Large intestine (tissue), 12 donors: Measurements from ENCODE around the gene ALG11. TPM values are rescaled to one million over a fixed set of nuclear protein-coding genes. Genes with fewer than 3 reads are reported as not detected.

Experiments
- DNase-seq, 2 donors: peaks; one replicate each; pipeline versions ENCODE4 v3.0.0 to v3.0.0-alpha.2; 2013
- H3K27ac ChIP-seq: one replicate; pipeline ENCODE4 v1.5.1; 2013; ENCODE audit warnings: low read length
- H3K27me3 ChIP-seq: 2 replicates; pipeline ENCODE4 v1.6.1; 2013; ENCODE audit warnings: low read length; ENCODE audit not compliant: control insufficient read depth, insufficient read depth
- H3K36me3 ChIP-seq: 2 replicates; pipeline ENCODE4 v1.6.1; 2013; ENCODE audit warnings: low read length; ENCODE audit not compliant: control insufficient read depth, insufficient read depth
- H3K4me1 ChIP-seq: one replicate; pipeline ENCODE4 v1.6.1; 2013; ENCODE audit warnings: low read length; ENCODE audit not compliant: control insufficient read depth, insufficient read depth
- H3K4me3 ChIP-seq: one replicate; pipeline ENCODE4 v1.5.1; 2013; ENCODE audit warnings: low read length
- H3K9me3 ChIP-seq: one replicate; pipeline ENCODE4 v1.6.1; 2013; ENCODE audit warnings: mild to moderate bottlenecking, low read depth, low read length, moderate library complexity; ENCODE audit not compliant: control insufficient read depth
- WGBS: methylation state at CpG from one replicate; pipeline ENCODE4 v1.1.5; 2013; ENCODE audit warnings: low lambda C conversion rate; ENCODE audit not compliant: insufficient coverage; 5-methylcytosine and 5-hydroxymethylcytosine counted together
- long read RNA-seq, 11 donors: transcript quantifications; one replicate each; lab custom pipeline, GENCODE V29; 2026
- polyA plus RNA-seq: library from polyadenylated mRNA; unstranded; fragments of 120-200 nt; gene quantifications from one replicate; pipeline ENCODE4 v1.2.1, GENCODE V29; 2013

ALG11 gene
- polyA plus RNA-seq: 27.1 TPM
- long read RNA-seq, donor 1, partial matches to known transcripts: 0 of 5 reads
- long read RNA-seq, donor 1, other reads (novel, unspliced or antisense): 0 of 5 reads
- long read RNA-seq, donor 2, full-length matches to known transcripts: 11 of 28 reads
- long read RNA-seq, donor 2, partial matches to known transcripts: 17 of 28 reads
- long read RNA-seq, donor 2, other reads (novel, unspliced or antisense): 0 of 28 reads
- long read RNA-seq, donor 3: 0 reads
- long read RNA-seq, donor 4, partial matches to known transcripts: 0 of 2 reads
- long read RNA-seq, donor 4, other reads (novel, unspliced or antisense): 0 of 2 reads
- long read RNA-seq, donor 5, transcript ALG11-202 (4 exons, 2,558 nt): major isoform, 7 of 10 reads
- long read RNA-seq, donor 5, partial matches to known transcripts: 0 of 10 reads
- long read RNA-seq, donor 5, other reads (novel, unspliced or antisense): 0 of 10 reads
- long read RNA-seq, donor 6, transcript ALG11-202 (4 exons, 2,558 nt): major isoform, 6 of 8 reads
- long read RNA-seq, donor 6, partial matches to known transcripts: 0 of 8 reads
- long read RNA-seq, donor 6, other reads (novel, unspliced or antisense): 0 of 8 reads
- long read RNA-seq, donor 7, partial matches to known transcripts: 0 of 5 reads
- long read RNA-seq, donor 7, other reads (novel, unspliced or antisense): 0 of 5 reads
- long read RNA-seq, donor 8, transcript ALG11-202 (4 exons, 2,558 nt): major isoform, 6 of 17 reads
- long read RNA-seq, donor 8, partial matches to known transcripts: 8 of 17 reads
- long read RNA-seq, donor 8, other reads (novel, unspliced or antisense): 0 of 17 reads
- long read RNA-seq, donor 9, partial matches to known transcripts: 5 of 9 reads
- long read RNA-seq, donor 9, other reads (novel, unspliced or antisense): 0 of 9 reads
- long read RNA-seq, donor 10, partial matches to known transcripts: 0 of 7 reads
- long read RNA-seq, donor 10, other reads (novel, unspliced or antisense): 0 of 7 reads
- long read RNA-seq, donor 11, full-length matches to known transcripts: 9 of 9 reads
- long read RNA-seq, donor 11, partial matches to known transcripts: 0 of 9 reads
- long read RNA-seq, donor 11, other reads (novel, unspliced or antisense): 0 of 9 reads

- Histone ChIP-seq H3K27ac (peak within 1 kb of the TSS; percentile 74), H3K36me3 (no peaks in the 10 kb centered on the region), H3K9me3 (no peaks in the 10 kb centered on the region), H3K27me3 (no peaks in the 10 kb centered on the region), H3K4me3 (peak within 1 kb of the TSS; percentile 88), H3K4me1 (peaks cover 2% of the 10 kb centered on the region)
- WGBS: no CpG with 5 or more reads among the region's 82 CpGs
- peak; percentile 98 to 99 for DNase-seq
Observed at GRCh38 chr13:52011632-52012511, at the start of gene ALG11. TSS of gene ALG11 (plus strand) at chr13:52012398. CDS start at chr13:52012419, 21 bp downstream.

GRCh38 chr13:51966186-51966585 is 46.0 kb upstream of the ALG11 start:
- H3K27ac ChIP-seq: no peak overlapping the region
- no peaks in the 10 kb centered on the region for H3K9me3 ChIP-seq
- no peaks in the 10 kb centered on the region for H3K27me3 ChIP-seq
- WGBS: 97% methylated on average over 5 of the region's 10 CpGs
- DNase-seq: no peak
- no peak overlapping the region for H3K4me3 ChIP-seq
- H3K36me3 ChIP-seq: peaks cover 39% of the 10 kb centered on the region
- peaks cover 27% of the 10 kb centered on the region for H3K4me1 ChIP-seq

- DNase-seq: no peak
- WGBS: 100% methylated on average over 1 of the region's 8 CpGs
- peaks cover 22% of the 10 kb centered on the region for H3K4me1 ChIP-seq
- no peak overlapping the region for H3K4me3 ChIP-seq
- H3K36me3 ChIP-seq: peaks cover 30% of the 10 kb centered on the region
- no peaks in the 10 kb centered on the region for H3K9me3 ChIP-seq
- H3K27ac ChIP-seq: no peak overlapping the region
- H3K27me3 ChIP-seq: no peaks in the 10 kb centered on the region
Observed at GRCh38 chr13:51967482-51968446, 44.4 kb upstream of the ALG11 start.

- peaks cover 24% of the 10 kb centered on the region for H3K4me1 ChIP-seq
- H3K9me3 ChIP-seq: no peaks in the 10 kb centered on the region
- H3K4me3 ChIP-seq: no peak overlapping the region
- DNase-seq: peak; percentile 26 to 73
- peak overlapping the region; percentile 21 for H3K27ac ChIP-seq
- H3K36me3 ChIP-seq: peaks cover 26% of the 10 kb centered on the region
- WGBS: no CpG with 5 or more reads among the region's 5 CpGs
- no peaks in the 10 kb centered on the region for H3K27me3 ChIP-seq
Observed at GRCh38 chr13:51970349-51970748, 41.8 kb upstream of the ALG11 start.

GRCh38 chr13:51971520-51972426 is 40.4 kb upstream of the ALG11 start:
- peaks cover 24% of the 10 kb centered on the region for H3K4me1 ChIP-seq
- no peak overlapping the region for H3K27ac ChIP-seq
- H3K36me3 ChIP-seq: peaks cover 17% of the 10 kb centered on the region
- 100% methylated on average over 3 of the region's 15 CpGs for whole genome bisulfite sequencing
- no peaks in the 10 kb centered on the region for H3K9me3 ChIP-seq
- no peak overlapping the region for H3K4me3 ChIP-seq
- DNase-seq: peak in 1 of 2 donors; percentile 43
- H3K27me3 ChIP-seq: no peaks in the 10 kb centered on the region

- no peaks in the 10 kb centered on the region for H3K27me3 ChIP-seq
- peaks cover 27% of the 10 kb centered on the region for H3K4me1 ChIP-seq
- H3K27ac ChIP-seq: no peak overlapping the region
- peaks cover 9% of the 10 kb centered on the region for H3K36me3 ChIP-seq
- H3K4me3 ChIP-seq: no peak overlapping the region
- WGBS: no CpG with 5 or more reads among the region's 6 CpGs
- DNase-seq: peak in 1 of 2 donors; percentile 65
- no peaks in the 10 kb centered on the region for H3K9me3 ChIP-seq
Observed at GRCh38 chr13:51974482-51974881, 37.7 kb upstream of the ALG11 start.

GRCh38 chr13:51976423-51976822 is 35.8 kb upstream of the ALG11 start:
- no peak overlapping the region for H3K27ac ChIP-seq
- no peak for DNase-seq
- H3K4me1 ChIP-seq: peaks cover 19% of the 10 kb centered on the region
- no peaks in the 10 kb centered on the region for H3K27me3 ChIP-seq
- H3K9me3 ChIP-seq: no peaks in the 10 kb centered on the region
- WGBS: no CpG with 5 or more reads among the region's 1 CpG
- peaks cover 9% of the 10 kb centered on the region for H3K36me3 ChIP-seq
- no peak overlapping the region for H3K4me3 ChIP-seq

- Histone ChIP-seq H3K4me3 (no peak overlapping the region), H3K9me3 (no peaks in the 10 kb centered on the region), H3K27ac (no peak overlapping the region), H3K4me1 (peaks cover 16% of the 10 kb centered on the region), H3K27me3 (no peaks in the 10 kb centered on the region), H3K36me3 (peaks cover 9% of the 10 kb centered on the region)
- no peak for DNase-seq
- WGBS: 88% methylated on average over 4 of the region's 5 CpGs
Observed at GRCh38 chr13:51976890-51977289, 35.3 kb upstream of the ALG11 start.
